Islet of Langerhans (tissue), 1 donor: ENCODE data around the gene MTUS2.
A peak's percentile ranks its signal among the peaks of the same experiment; 100 is the strongest.

Source experiments
- FAIRE-seq: peaks from one replicate; lab custom pipeline; 2011; peaks lifted over from hg19 to GRCh38; lab: Jason Lieb, UNC

MTUS2 gene

GRCh38 chr13:29038700-29039099 lies 218.6 kb downstream of the MTUS2 start:
- FAIRE-seq: no peak

GRCh38 chr13:29039212-29039611 lies 219.1 kb downstream of the MTUS2 start:
- no peak for FAIRE-seq

- FAIRE-seq: no peak
Measured at GRCh38 chr13:29046588-29046987, 226.4 kb downstream of the MTUS2 start.

GRCh38 chr13:29049524-29049923 lies 229.4 kb downstream of the MTUS2 start:
- FAIRE-seq: no peak

- no peak for FAIRE-seq
Measured at GRCh38 chr13:29050719-29051118, 230.6 kb downstream of the MTUS2 start.

GRCh38 chr13:29059800-29060199 lies 239.7 kb downstream of the MTUS2 start:
- no peak for FAIRE-seq

GRCh38 chr13:29065142-29065541 lies 245.0 kb downstream of the MTUS2 start:
- FAIRE-seq: no peak

GRCh38 chr13:29067306-29067945 lies 247.3 kb downstream of the MTUS2 start:
- FAIRE-seq: no peak

- no peak for FAIRE-seq
Measured at GRCh38 chr13:29073755-29074154, 253.6 kb downstream of the MTUS2 start.

- peak; percentile 87 for FAIRE-seq
Measured at GRCh38 chr13:29077051-29077813, 257.1 kb downstream of the MTUS2 start.

- no peak for FAIRE-seq
Measured at GRCh38 chr13:29081036-29081435, 260.9 kb downstream of the MTUS2 start.

- no peak for FAIRE-seq
Measured at GRCh38 chr13:29081697-29082440, 261.7 kb downstream of the MTUS2 start.

- no peak for FAIRE-seq
Measured at GRCh38 chr13:29099781-29100406, 279.8 kb downstream of the MTUS2 start.

GRCh38 chr13:29100758-29101157 lies 280.6 kb downstream of the MTUS2 start:
- FAIRE-seq: no peak

GRCh38 chr13:29101409-29101808 lies 281.3 kb downstream of the MTUS2 start:
- FAIRE-seq: peak; percentile 27

GRCh38 chr13:29101905-29102304 lies 281.8 kb downstream of the MTUS2 start:
- no peak for FAIRE-seq

- no peak for FAIRE-seq
Measured at GRCh38 chr13:29103065-29103800, 283.1 kb downstream of the MTUS2 start.

- FAIRE-seq: no peak
Measured at GRCh38 chr13:29104461-29104860, 284.3 kb downstream of the MTUS2 start.

GRCh38 chr13:29105779-29106178 lies 285.6 kb downstream of the MTUS2 start:
- FAIRE-seq: no peak

- FAIRE-seq: no peak
Measured at GRCh38 chr13:29106651-29107050, 286.5 kb downstream of the MTUS2 start.

- peak; percentile 38 for FAIRE-seq
Measured at GRCh38 chr13:29108068-29108786, 288.1 kb downstream of the MTUS2 start.
